Hepatocyte (in vitro differentiated cells): Measurements from ENCODE around the gene HIPK4. TPM values are rescaled to one million over a fixed set of nuclear protein-coding genes. Genes with fewer than 3 reads are reported as not detected.

Experiments
- DNase-seq: peaks from one replicate; pipeline ENCODE4 v3.0.0-alpha.2; 2016; ENCODE audit warnings: low spot score
- H2AFZ ChIP-seq: fragments of 200-600 bp; sonication (generic); 2 replicates; pipeline ENCODE4 v1.6.0; 2016; ENCODE audit warnings: antibody characterized with exemption, mild to moderate bottlenecking
- H3K27ac ChIP-seq: fragments of 200-600 bp; sonication (generic); 2 replicates; pipeline ENCODE4 v1.5.1; 2016; ENCODE audit warnings: mild to moderate bottlenecking
- H3K27me3 ChIP-seq: fragments of 200-600 bp; sonication (generic); 2 replicates; pipeline ENCODE4 v1.6.1; 2016
- H3K36me3 ChIP-seq: fragments of 200-600 bp; sonication (generic); replicated peaks from 2 replicates; pipeline ENCODE4 v1.5.1; 2016; ENCODE audit warnings: low read depth; ENCODE audit not compliant: insufficient read depth
- H3K4me1 ChIP-seq: fragments of 200-600 bp; sonication (generic); 2 replicates; pipeline ENCODE4 v1.5.1; 2016; ENCODE audit warnings: mild to moderate bottlenecking, moderate library complexity; ENCODE audit not compliant: insufficient read depth
- H3K4me2 ChIP-seq: fragments of 200-600 bp; sonication (generic); 2 replicates; pipeline ENCODE4 v1.6.0; 2016
- H3K4me3 ChIP-seq: fragments of 200-600 bp; sonication (generic); 2 replicates; pipeline ENCODE4 v1.5.1; 2016; ENCODE audit warnings: mild to moderate bottlenecking
- H3K79me2 ChIP-seq: fragments of 200-600 bp; sonication (generic); 2 replicates; pipeline ENCODE4 v1.6.0; 2017; ENCODE audit warnings: mild to moderate bottlenecking
- H3K9me2 ChIP-seq: fragments of 200-600 bp; sonication (generic); replicated peaks from 2 replicates; pipeline ENCODE4 v1.6.0; 2017; ENCODE audit warnings: mild to moderate bottlenecking; ENCODE audit not compliant: insufficient read depth
- H3K9me3 ChIP-seq: fragments of 200-600 bp; sonication (generic); 2 replicates; pipeline ENCODE4 v1.5.1; 2016; ENCODE audit warnings: low read depth, mild to moderate bottlenecking
- H4K20me1 ChIP-seq: fragments of 200-600 bp; sonication (generic); 2 replicates; pipeline ENCODE4 v1.6.0; 2016; ENCODE audit warnings: mild to moderate bottlenecking; ENCODE audit not compliant: insufficient read depth, poor library complexity, severe bottlenecking
- CTCF ChIP-seq: fragments of 200-600 bp; sonication (generic); IDR thresholded peaks from 2 replicates; pipeline ENCODE4 v1.5.1; 2016; ENCODE audit warnings: antibody characterized with exemption, mild to moderate bottlenecking; ENCODE audit not compliant: poor library complexity
- EZH2 ChIP-seq: fragments of 200-600 bp; sonication (generic); IDR thresholded peaks from 2 replicates; pipeline ENCODE4 v1.6.1; 2016; ENCODE audit warnings: antibody characterized with exemption, mild to moderate bottlenecking, borderline replicate concordance
- EZH2phosphoT487 ChIP-seq: fragments of 200-600 bp; sonication (generic); IDR thresholded peaks from one replicate; pipeline ENCODE4 v1.6.1; 2018; ENCODE audit warnings: antibody characterized with exemption, mild to moderate bottlenecking, low read depth, moderate library complexity; ENCODE audit not compliant: unreplicated experiment, severe bottlenecking
- WGBS: methylation state at CpG from one replicate; pipeline ENCODE4 v1.1.6; 2016; ENCODE audit warnings: low lambda C conversion rate; ENCODE audit errors: missing lambda C conversion rate; 5-methylcytosine and 5-hydroxymethylcytosine counted together
- polyA plus RNA-seq: library from polyadenylated mRNA; unstranded; fragments of >200 nt; fragmentation: Nextera tagmentation; extraction: Ambion mirVana; gene quantifications from 2 replicates; pipeline ENCODE4 v1.2.1, GENCODE V29; 2016
- total RNA-seq: library from RNA; depleted of rRNA; stranded (reverse); fragments of >200 nt; gene quantifications from 2 replicates; pipeline ENCODE4 v1.2.3, GENCODE V29; 2014

HIPK4 gene
- total and polyA plus RNA-seq, 2 experiments from 2014 or later: 0.07 to 0.13 TPM

GRCh38 chr19:40413291-40413845, 23.4 kb upstream of the HIPK4 start, which contains the start of gene PRX:
PRX (minus strand) TSS chr19:40413378; CDS start chr19:40407932, 5,446 bp downstream.
- Histone ChIP-seq H3K4me3 (no peak within 1 kb of the TSS), H4K20me1 (no peaks in the 10 kb centered on the region), H3K4me2 (peak within 1 kb of the TSS; percentile 51), H3K9me2 (no peaks in the 10 kb centered on the region), H3K36me3 (no peaks in the 10 kb centered on the region), H3K79me2 (no peaks in the 10 kb centered on the region), H3K27me3 (no peaks in the 10 kb centered on the region), H2AFZ (peak within 1 kb of the TSS; percentile 40), H3K9me3 (no peaks in the 10 kb centered on the region), H3K27ac (peak within 1 kb of the TSS; percentile 46), H3K4me1 (peaks cover 11% of the 10 kb centered on the region)
- TF ChIP-seq CTCF (no peak), EZH2 (no peak), EZH2phosphoT487 (no peak)
- DNase-seq: no peak
- 35% methylated on average over 13 of the region's 18 CpGs for WGBS

- no peak overlapping the region for H3K4me3 ChIP-seq
- H3K27ac ChIP-seq: peak overlapping the region; percentile 46
- H3K4me2 ChIP-seq: peak overlapping the region; percentile 51
- peaks cover 11% of the 10 kb centered on the region for H3K4me1 ChIP-seq
- TF ChIP-seq CTCF (no peak), EZH2phosphoT487 (no peak), EZH2 (no peak)
- no peaks in the 10 kb centered on the region for H3K79me2 ChIP-seq
- no peaks in the 10 kb centered on the region for H4K20me1 ChIP-seq
- H3K9me2 ChIP-seq: no peaks in the 10 kb centered on the region
- H2AFZ ChIP-seq: no peak overlapping the region
- DNase-seq: no peak
- no peaks in the 10 kb centered on the region for H3K36me3 ChIP-seq
- H3K27me3 ChIP-seq: no peaks in the 10 kb centered on the region
- 91% methylated on average over 4 of the region's 4 CpGs for whole genome bisulfite sequencing
- H3K9me3 ChIP-seq: no peaks in the 10 kb centered on the region
Observed at GRCh38 chr19:40412866-40413265, 22.9 kb upstream of the HIPK4 start.

DNA sequence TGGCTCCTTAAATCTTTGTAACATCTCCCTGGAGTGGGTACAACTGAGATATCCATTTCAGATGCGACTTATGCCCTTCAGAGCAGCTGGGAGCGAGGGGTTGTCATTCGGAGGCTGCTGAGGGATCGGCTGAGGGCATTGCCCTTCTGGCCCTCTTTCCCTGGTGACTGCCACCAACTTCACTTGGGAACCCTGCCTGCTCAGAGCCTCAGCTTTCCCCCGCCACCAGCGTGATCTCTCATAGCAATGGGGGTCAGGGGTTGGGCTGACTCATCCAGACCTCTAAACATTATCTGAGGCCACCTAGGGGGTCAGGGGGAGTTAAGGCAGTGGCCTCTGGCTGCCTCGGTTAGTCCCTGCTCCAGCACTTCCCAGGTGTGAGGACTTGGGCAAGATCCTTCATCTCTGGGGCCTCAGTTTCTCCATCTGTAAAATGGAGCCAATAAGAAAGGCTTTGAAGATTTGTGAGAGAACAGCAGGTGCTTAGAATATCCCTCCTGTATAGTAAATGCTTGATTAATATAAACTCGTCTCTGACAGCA, 22.0 kb upstream of the HIPK4 start:
- Histone ChIP-seq H2AFZ (no peak overlapping the region), H3K4me1 (peaks cover 7% of the 10 kb centered on the region)
- 71% methylated on average over 8 of the region's 8 CpGs for WGBS

DNA sequence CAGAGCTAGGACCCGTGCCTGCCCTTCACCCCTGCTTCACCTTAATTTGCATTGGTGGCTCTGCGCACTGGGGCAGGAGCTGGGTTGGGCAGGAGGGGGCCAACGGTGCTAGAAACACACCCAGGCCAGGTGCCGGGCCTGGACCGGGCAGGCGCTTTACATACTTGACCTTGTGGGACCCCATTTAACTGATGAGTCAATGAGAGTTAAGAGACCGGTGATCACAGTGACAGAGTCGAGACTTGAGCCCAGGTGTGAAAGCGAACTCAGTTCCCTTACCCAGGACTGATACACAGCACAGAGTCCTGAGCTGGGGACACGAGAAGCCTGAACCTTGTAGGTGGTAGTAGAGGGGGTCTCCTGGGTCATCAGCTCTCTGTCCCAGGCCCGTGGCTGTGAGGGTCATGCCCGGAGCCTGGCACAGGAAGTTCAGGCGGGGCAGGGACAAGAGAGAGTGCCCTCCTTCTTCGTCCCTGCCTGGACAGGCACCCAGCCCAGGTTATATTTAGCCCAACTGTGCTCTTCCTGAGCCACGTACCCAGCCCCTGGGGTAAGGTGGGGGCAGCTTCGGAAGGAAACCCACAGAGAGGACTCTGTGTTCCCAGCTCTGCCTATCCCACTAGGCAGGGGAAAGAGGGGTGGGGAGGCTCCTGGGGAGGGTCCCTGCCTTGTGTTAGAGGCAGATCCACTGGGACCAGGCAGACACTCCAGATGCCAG, 21.3 kb upstream of the HIPK4 start:
- Histone ChIP-seq H3K4me1 (peaks cover 5% of the 10 kb centered on the region), H3K4me2 (no peak overlapping the region), H3K27me3 (no peaks in the 10 kb centered on the region), H2AFZ (no peak overlapping the region), H3K9me2 (no peaks in the 10 kb centered on the region), H3K79me2 (no peaks in the 10 kb centered on the region), H3K36me3 (no peaks in the 10 kb centered on the region), H3K27ac (no peak overlapping the region), H4K20me1 (no peaks in the 10 kb centered on the region), H3K4me3 (no peak overlapping the region), H3K9me3 (no peaks in the 10 kb centered on the region)
- DNase-seq: no peak
- 77% methylated on average over 16 of the region's 16 CpGs for WGBS
- TF ChIP-seq CTCF (no peak), EZH2 (no peak), EZH2phosphoT487 (no peak)

More for the DNA sequence above, 22.0 kb upstream of the HIPK4 start:
- Histone ChIP-seq H3K9me2 (no peaks in the 10 kb centered on the region), H3K4me2 (no peak overlapping the region), H3K27ac (no peak overlapping the region), H4K20me1 (no peaks in the 10 kb centered on the region), H3K9me3 (no peaks in the 10 kb centered on the region), H3K27me3 (no peaks in the 10 kb centered on the region), H3K79me2 (no peaks in the 10 kb centered on the region), H3K4me3 (no peak overlapping the region), H3K36me3 (no peaks in the 10 kb centered on the region)
- TF ChIP-seq EZH2: no peak
- DNase-seq: no peak
